H9 (cell line): Measurements from ENCODE around the gene THSD4. TPM values are rescaled to one million over a fixed set of nuclear protein-coding genes. Genes with fewer than 3 reads are reported as not detected.
A peak's percentile ranks its signal among the peaks of the same experiment; 100 is the strongest.

ENCODE experiments used
- DNase-seq: peaks from one replicate; pipeline ENCODE4 v3.0.0-alpha.2; 2017
- H2AFZ ChIP-seq: one replicate; pipeline ENCODE4 v1.6.1; 2013; ENCODE audit warnings: mild to moderate bottlenecking, low read length, control low read depth, moderate library complexity
- H2AK5ac ChIP-seq: 2 replicates; pipeline ENCODE4 v1.6.1; 2013; ENCODE audit warnings: low read length, control low read depth, mixed read lengths; ENCODE audit not compliant: insufficient read length
- H2BK120ac ChIP-seq: one replicate; pipeline ENCODE4 v1.6.1; 2013; ENCODE audit warnings: low read depth, mild to moderate bottlenecking, low read length, control low read depth, inconsistent platforms; ENCODE audit not compliant: poor library complexity, severe bottlenecking
- H2BK12ac ChIP-seq: 2 replicates; pipeline ENCODE4 v1.6.1; 2013; ENCODE audit warnings: low read length, control low read depth, mixed read lengths, low read depth; ENCODE audit not compliant: insufficient read length
- H2BK15ac ChIP-seq: 2 replicates; pipeline ENCODE4 v1.6.1; 2013; ENCODE audit warnings: low read depth, low read length, control low read depth
- H2BK20ac ChIP-seq: one replicate; pipeline ENCODE4 v1.6.1; 2013; ENCODE audit warnings: low read depth, mild to moderate bottlenecking, low read length, control low read depth, inconsistent platforms; ENCODE audit not compliant: poor library complexity, severe bottlenecking
- H2BK5ac ChIP-seq: 2 replicates; pipeline ENCODE4 v1.6.1; 2013; ENCODE audit warnings: low read length, control low read depth, mixed read lengths; ENCODE audit not compliant: insufficient read length
- H3K14ac ChIP-seq: 2 replicates; pipeline ENCODE4 v1.6.1; 2013; ENCODE audit warnings: low read length, control low read depth; ENCODE audit not compliant: insufficient read depth
- H3K18ac ChIP-seq: 2 replicates; pipeline ENCODE4 v1.6.1; 2013; ENCODE audit warnings: low read depth, mild to moderate bottlenecking, mixed read lengths, low read length, control low read depth; ENCODE audit not compliant: insufficient read length
- H3K23ac ChIP-seq: 2 replicates; pipeline ENCODE4 v1.6.1; 2013; ENCODE audit warnings: low read length, control low read depth, mixed read lengths, low read depth; ENCODE audit not compliant: insufficient read length
- H3K23me2 ChIP-seq: 2 replicates; pipeline ENCODE4 v1.6.1; 2013; ENCODE audit warnings: low read depth, mild to moderate bottlenecking, mixed read lengths, low read length, control low read depth; ENCODE audit not compliant: insufficient read length, poor library complexity, severe bottlenecking
- H3K27ac ChIP-seq: 2 replicates; pipeline ENCODE4 v1.5.1; 2013; ENCODE audit warnings: low read length, control low read depth, mixed read lengths, low read depth; ENCODE audit not compliant: insufficient read length
- H3K27me3 ChIP-seq: 2 replicates; pipeline ENCODE4 v1.6.1; 2013; ENCODE audit warnings: low read length, control low read depth, inconsistent platforms; ENCODE audit not compliant: insufficient read depth
- H3K4ac ChIP-seq: 2 replicates; pipeline ENCODE4 v1.6.1; 2013; ENCODE audit warnings: low read depth, mild to moderate bottlenecking, control low read depth, inconsistent platforms, low read length, moderate library complexity
- H3K4me1 ChIP-seq: 2 replicates; pipeline ENCODE4 v1.6.1; 2013; ENCODE audit warnings: low read length, control low read depth, inconsistent platforms; ENCODE audit not compliant: insufficient read depth
- H3K4me2 ChIP-seq: 2 replicates; pipeline ENCODE4 v1.6.1; 2013; ENCODE audit warnings: low read length, control low read depth, mixed read lengths; ENCODE audit not compliant: insufficient read length, insufficient read depth
- H3K56ac ChIP-seq: 2 replicates; pipeline ENCODE4 v1.6.1; 2013; ENCODE audit warnings: low read depth, mild to moderate bottlenecking, mixed read lengths, low read length, control low read depth; ENCODE audit not compliant: insufficient read length
- H3K79me1 ChIP-seq: 2 replicates; pipeline ENCODE4 v1.6.1; 2013; ENCODE audit warnings: low read depth, mild to moderate bottlenecking, moderate library complexity, low read length, control low read depth, inconsistent platforms; ENCODE audit not compliant: insufficient read depth, poor library complexity, severe bottlenecking
- H3K79me2 ChIP-seq: 2 replicates; pipeline ENCODE4 v1.6.1; 2013; ENCODE audit warnings: low read length, control low read depth, inconsistent platforms; ENCODE audit not compliant: insufficient read depth
- H3K9ac ChIP-seq: 2 replicates; pipeline ENCODE4 v1.6.1; 2013; ENCODE audit warnings: low read length, control low read depth, mixed read lengths; ENCODE audit not compliant: insufficient read length; ENCODE audit errors: extremely low read depth
- H3K9me3 ChIP-seq: one replicate; pipeline ENCODE4 v1.6.1; 2013; ENCODE audit warnings: low read depth, low read length, inconsistent platforms; ENCODE audit not compliant: control insufficient read depth
- H3T11ph ChIP-seq: one replicate; pipeline ENCODE4 v1.6.1; 2013; ENCODE audit warnings: mild to moderate bottlenecking, low read length, control low read depth, inconsistent platforms
- H4K20me1 ChIP-seq: one replicate; pipeline ENCODE4 v1.6.1; 2013; ENCODE audit not compliant: control insufficient read depth, insufficient read length, insufficient read depth
- H4K5ac ChIP-seq: 2 replicates; pipeline ENCODE4 v1.6.1; 2013; ENCODE audit warnings: low read depth, mild to moderate bottlenecking, mixed read lengths, low read length, control low read depth; ENCODE audit not compliant: insufficient read length
- H4K8ac ChIP-seq: replicated peaks from 2 replicates; pipeline ENCODE4 v1.6.1; 2013; ENCODE audit warnings: low read length, control low read depth, mixed read lengths, low read depth; ENCODE audit not compliant: insufficient read length
- H4K91ac ChIP-seq: 2 replicates; pipeline ENCODE4 v1.6.1; 2013; ENCODE audit warnings: low read depth, mild to moderate bottlenecking, moderate library complexity, mixed read lengths, low read length, control low read depth; ENCODE audit not compliant: insufficient read length
- H3K27ac Mint-ChIP-seq, 3 experiments: 2 replicates in 2 of 3; 3 replicates in 1 of 3; pipeline ENCODE4 v1.8.0; 2020 to 2021; ENCODE audit warnings: mixed read lengths in 3 of 3, mild to moderate bottlenecking in 1 of 3, moderate library complexity in 1 of 3
- H3K27me3 Mint-ChIP-seq: 2 replicates; pipeline ENCODE4 v1.8.0; 2021; ENCODE audit warnings: low read depth, mild to moderate bottlenecking, moderate library complexity, mixed read lengths
- H3K36me3 Mint-ChIP-seq, 3 experiments: 2 replicates in 2 of 3; 3 replicates in 1 of 3; pipeline ENCODE4 v1.8.0; 2020 to 2021; ENCODE audit warnings: low read depth in 3 of 3, mixed read lengths in 3 of 3; ENCODE audit not compliant: insufficient read depth in 1 of 3
- H3K4me1 Mint-ChIP-seq, 2 experiments: 2 replicates each; pipeline ENCODE4 v1.8.0; 2020; ENCODE audit warnings: mixed read lengths in 2 of 2
- H3K4me3 Mint-ChIP-seq, 2 experiments: 2 replicates in 1 of 2; 3 replicates in 1 of 2; pipeline ENCODE4 v1.8.0; 2020 to 2021; ENCODE audit warnings: mild to moderate bottlenecking in 2 of 2, mixed read lengths in 2 of 2, moderate library complexity in 1 of 2
- H3K9me3 Mint-ChIP-seq, 2 experiments: 2 replicates in 1 of 2; 3 replicates in 1 of 2; pipeline ENCODE4 v1.8.0; 2020; ENCODE audit warnings: mild to moderate bottlenecking in 2 of 2, mixed read lengths in 2 of 2, moderate library complexity in 1 of 2
- WGBS: extraction: QIAGEN DNeasy Blood & Tissue Kit; methylation state at CpG from one replicate; pipeline ENCODE4 v1.1.7; 2013; ENCODE audit warnings: missing lambda C conversion rate, low lambda C conversion rate, mixed read lengths; ENCODE audit not compliant: insufficient read length; ENCODE audit errors: extremely low coverage; 5-methylcytosine and 5-hydroxymethylcytosine counted together
- total RNA-seq: library from RNA; stranded (reverse); gene quantifications from 2 replicates; pipeline ENCODE4 v1.2.1, GENCODE V29; 2021
- TF ChIP-seq, protein P1 (sequence below): fragments of 200-600 bp; sonication (generic); conservative IDR thresholded peaks from 3 replicates; pipeline ENCODE4 v1.8.0; 2021; ENCODE audit warnings: antibody characterized with exemption, mild to moderate bottlenecking

THSD4 gene
- total RNA-seq, 1 experiment from 2014 or later: 5.5 TPM

DNA sequence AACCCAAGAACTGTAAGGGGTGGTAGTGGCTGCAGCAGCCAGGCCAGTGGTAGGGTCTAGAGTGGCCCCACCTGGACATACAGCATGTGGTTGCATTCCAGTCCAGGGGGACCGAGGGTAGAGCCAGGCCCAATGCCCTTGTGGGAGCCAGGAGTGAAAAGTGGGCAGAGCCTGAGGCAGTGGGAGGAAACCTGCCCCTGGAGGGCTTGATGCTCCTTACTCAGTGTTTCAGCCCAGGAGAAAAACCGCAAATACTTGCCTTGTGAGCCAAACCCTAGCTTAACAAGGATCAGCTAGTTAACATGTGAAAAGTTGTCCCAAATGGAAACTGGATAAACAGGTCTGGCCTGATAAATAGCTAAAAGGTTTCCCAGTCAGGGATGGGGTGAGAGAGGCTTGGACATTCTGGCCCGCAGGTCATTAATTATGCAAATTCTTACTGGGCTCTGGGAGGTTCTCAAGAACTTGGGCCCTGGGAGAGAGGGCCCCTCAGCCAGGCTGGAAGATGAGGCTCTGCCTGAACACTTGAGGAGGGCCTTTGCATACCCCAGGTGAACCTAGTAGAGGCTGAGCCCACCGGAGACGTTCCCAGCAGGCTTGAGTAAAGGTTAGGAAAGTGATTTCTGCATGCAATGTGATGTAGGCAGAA lies 222.1 kb downstream of the THSD4 start:
- Mint-ChIP-seq H3K4me1 (peaks cover 41 to 42% of the 10 kb centered on the region in 2 experiments), H3K27ac (peak overlapping the region in 2 of 3 experiments; percentile 0 to 62; a peak in 4 of 7 replicates), H3K9me3 (no peaks in the 10 kb centered on the region), H3K27me3 (no peaks in the 10 kb centered on the region), H3K4me3 (no peak overlapping the region), H3K36me3 (no peaks in the 10 kb centered on the region)
- H4K20me1 ChIP-seq: no peaks in the 10 kb centered on the region
- no peak overlapping the region for H3K56ac ChIP-seq
- H3K23me2 ChIP-seq: no peaks in the 10 kb centered on the region
- H3K79me2 ChIP-seq: no peaks in the 10 kb centered on the region
- H2BK15ac ChIP-seq: no peak overlapping the region
- peak overlapping the region; percentile 72 for H4K5ac ChIP-seq
- peak overlapping the region; percentile 27 for H3K18ac ChIP-seq
- no peak overlapping the region for H2BK5ac ChIP-seq
- peak overlapping the region; percentile 8 for H3K4me2 ChIP-seq
- no peak overlapping the region for H3K9ac ChIP-seq
- no peak overlapping the region for H4K8ac ChIP-seq
- H3K4ac ChIP-seq: no peak overlapping the region
- H4K91ac ChIP-seq: no peak overlapping the region
- H3K27ac ChIP-seq: no peak overlapping the region
- no peaks in the 10 kb centered on the region for H3K79me1 ChIP-seq
- no peaks in the 10 kb centered on the region for H3K27me3 ChIP-seq
- WGBS: no CpG with 5 or more reads among the region's 5 CpGs
- no peak overlapping the region for H3K23ac ChIP-seq
- no peak overlapping the region for H2BK20ac ChIP-seq
- peak; percentile 39 for DNase-seq
- H2AFZ ChIP-seq: no peak overlapping the region
- peaks cover 12% of the 10 kb centered on the region; the same call in 1 of the 2 replicates for H3K4me1 ChIP-seq
- no peak overlapping the region for H2BK12ac ChIP-seq
- no peak overlapping the region for H3T11ph ChIP-seq
- no peak overlapping the region for H3K14ac ChIP-seq
- no peak overlapping the region for H2BK120ac ChIP-seq
- no peak overlapping the region for H2AK5ac ChIP-seq
- TF ChIP-seq, protein P1, sequence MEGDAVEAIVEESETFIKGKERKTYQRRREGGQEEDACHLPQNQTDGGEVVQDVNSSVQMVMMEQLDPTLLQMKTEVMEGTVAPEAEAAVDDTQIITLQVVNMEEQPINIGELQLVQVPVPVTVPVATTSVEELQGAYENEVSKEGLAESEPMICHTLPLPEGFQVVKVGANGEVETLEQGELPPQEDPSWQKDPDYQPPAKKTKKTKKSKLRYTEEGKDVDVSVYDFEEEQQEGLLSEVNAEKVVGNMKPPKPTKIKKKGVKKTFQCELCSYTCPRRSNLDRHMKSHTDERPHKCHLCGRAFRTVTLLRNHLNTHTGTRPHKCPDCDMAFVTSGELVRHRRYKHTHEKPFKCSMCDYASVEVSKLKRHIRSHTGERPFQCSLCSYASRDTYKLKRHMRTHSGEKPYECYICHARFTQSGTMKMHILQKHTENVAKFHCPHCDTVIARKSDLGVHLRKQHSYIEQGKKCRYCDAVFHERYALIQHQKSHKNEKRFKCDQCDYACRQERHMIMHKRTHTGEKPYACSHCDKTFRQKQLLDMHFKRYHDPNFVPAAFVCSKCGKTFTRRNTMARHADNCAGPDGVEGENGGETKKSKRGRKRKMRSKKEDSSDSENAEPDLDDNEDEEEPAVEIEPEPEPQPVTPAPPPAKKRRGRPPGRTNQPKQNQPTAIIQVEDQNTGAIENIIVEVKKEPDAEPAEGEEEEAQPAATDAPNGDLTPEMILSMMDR: no peak
- no peaks in the 10 kb centered on the region for H3K9me3 ChIP-seq
